Endothelial cell of umbilical vein (primary cell): ENCODE measurements around the gene IRX3. TPM values are rescaled to one million over a fixed set of nuclear protein-coding genes. Genes with fewer than 3 reads are reported as not detected.

Experiments used
- BruUV-seq: library from RNA; stranded (reverse); fragments of 400-500 nt; replicated peaks from 2 replicates; lab custom pipeline; 2021; lab: Mats Ljungman, UMichigan
- CTCF ChIA-PET: fragments of 300-600, 350-600 bp; sonication (Branson Sonifier 250); formaldehyde crosslinking; loops from one replicate; lab custom pipeline; 2021; ENCODE audit warnings: antibody characterized with exemption, inconsistent platforms; lab: Charles Lee
- POLR2A ChIA-PET: fragments of 300-600, 350-600 bp; sonication (Branson Sonifier 250); formaldehyde crosslinking; loops from one replicate; lab custom pipeline; 2021; ENCODE audit warnings: antibody characterized with exemption, inconsistent platforms; lab: Charles Lee
- DNase-seq: peaks from one replicate; pipeline ENCODE4 v3.0.0-alpha.2; 2011; ENCODE audit warnings: low read depth, low spot score
- FAIRE-seq: peaks from 2 replicates; lab custom pipeline; 2011; peaks lifted over from hg19 to GRCh38; lab: Jason Lieb, UNC
- H2AFZ ChIP-seq: 2 replicates; pipeline ENCODE4 v1.6.0; 2012; ENCODE audit warnings: low read depth, low read length, control low read depth, inconsistent platforms
- H3K27ac ChIP-seq: 2 replicates; pipeline ENCODE4 v1.5.1; 2011; ENCODE audit warnings: low read depth, mild to moderate bottlenecking, control low read depth, low read length, moderate library complexity; ENCODE audit not compliant: insufficient read depth
- H3K27me3 ChIP-seq, 2 experiments: 2 replicates each; pipeline versions ENCODE4 v1.6.0 to v1.6.1; 2011; ENCODE audit warnings: low read length in 2 of 2, mixed read lengths in 1 of 2; ENCODE audit not compliant: control insufficient read depth in 2 of 2, insufficient read depth in 2 of 2
- H3K36me3 ChIP-seq, 2 experiments: 2 replicates in 1 of 2; 3 replicates in 1 of 2; pipeline ENCODE4 v1.5.1; 2011; ENCODE audit warnings: low read length in 2 of 2, mild to moderate bottlenecking in 1 of 2, moderate library complexity in 1 of 2; ENCODE audit not compliant: control insufficient read depth in 2 of 2, insufficient read depth in 2 of 2; ENCODE audit errors: extremely low read depth in 1 of 2
- H3K4me1 ChIP-seq: 3 replicates; pipeline ENCODE4 v1.5.1; 2011; ENCODE audit warnings: mild to moderate bottlenecking, low read length; ENCODE audit not compliant: control insufficient read depth, insufficient read depth; ENCODE audit errors: extremely low read depth
- H3K4me2 ChIP-seq: 2 replicates; pipeline ENCODE4 v1.6.1; 2011; ENCODE audit warnings: low read length, control low read depth, mixed read lengths; ENCODE audit not compliant: insufficient read depth
- H3K4me3 ChIP-seq, 3 experiments: fragments of 200-600 bp in 1 of 3; sonication (generic), shearing (Covaris generic) in 1 of 3; replicated peaks in 1 of 3; 2 replicates each; pipeline ENCODE4 v1.5.1; 2011 to 2016; ENCODE audit warnings: control low read depth in 3 of 3, low read length in 3 of 3, mild to moderate bottlenecking in 2 of 3, inconsistent platforms in 1 of 3, low read depth in 1 of 3, moderate library complexity in 1 of 3; ENCODE audit not compliant: insufficient read depth in 1 of 3
- H3K79me2 ChIP-seq: 2 replicates; pipeline ENCODE4 v1.6.0; 2012; ENCODE audit warnings: low read length, inconsistent platforms; ENCODE audit not compliant: control insufficient read depth, insufficient read depth
- H3K9ac ChIP-seq: replicated peaks from 2 replicates; pipeline ENCODE3; 2011; ENCODE audit warnings: low read length, control low read depth; ENCODE audit not compliant: insufficient read depth; ENCODE audit errors: extremely low read depth
- H3K9me1 ChIP-seq: replicated peaks from 3 replicates; pipeline ENCODE4 v1.6.0; 2011; ENCODE audit warnings: mild to moderate bottlenecking, low read length; ENCODE audit not compliant: control insufficient read depth, insufficient read depth; ENCODE audit errors: extremely low read depth
- H3K9me3 ChIP-seq: replicated peaks from 2 replicates; pipeline ENCODE4 v1.5.1; 2012; ENCODE audit warnings: low read length, inconsistent platforms; ENCODE audit not compliant: control insufficient read depth, insufficient read depth
- H4K20me1 ChIP-seq: replicated peaks from 2 replicates; pipeline ENCODE3; 2011; ENCODE audit warnings: mild to moderate bottlenecking, low read length; ENCODE audit not compliant: control insufficient read depth, insufficient read depth; ENCODE audit errors: extremely low read depth
- EZH2 ChIP-seq: IDR thresholded peaks from 2 replicates; pipeline ENCODE4 v1.6.1; 2012; ENCODE audit warnings: borderline replicate concordance, low read depth, mild to moderate bottlenecking, moderate library complexity, low read length, inconsistent platforms; ENCODE audit not compliant: severe bottlenecking
- FOS ChIP-seq: IDR thresholded peaks from 2 replicates; pipeline ENCODE4 v1.6.1; 2011; ENCODE audit warnings: mild to moderate bottlenecking, low read length, moderate library complexity, borderline replicate concordance; ENCODE audit not compliant: insufficient read depth
- GATA2 ChIP-seq: IDR thresholded peaks from 2 replicates; pipeline ENCODE4 v1.7.0; 2011; ENCODE audit warnings: low read depth, mild to moderate bottlenecking, moderate library complexity, mixed read lengths, low read length; ENCODE audit not compliant: insufficient read length, insufficient read depth
- JUN ChIP-seq: IDR thresholded peaks from 2 replicates; pipeline ENCODE4 v1.6.1; 2011; ENCODE audit warnings: borderline replicate concordance, low read depth; ENCODE audit not compliant: insufficient read length, insufficient read depth
- MAX ChIP-seq: IDR thresholded peaks from 2 replicates; pipeline ENCODE4 v1.6.1; 2011; ENCODE audit not compliant: insufficient read depth, insufficient read length
- MYC ChIP-seq: IDR thresholded peaks from one replicate; pipeline ENCODE4 v1.6.1; 2011; ENCODE audit warnings: mild to moderate bottlenecking, low read depth, low read length
- POLR2A ChIP-seq: IDR thresholded peaks from 2 replicates; pipeline ENCODE4 v1.6.1; 2012; ENCODE audit warnings: low read depth, mild to moderate bottlenecking, control low read depth, low read length
- POLR2AphosphoS5 ChIP-seq: IDR thresholded peaks from 2 replicates; pipeline ENCODE4 v1.6.1; 2012; ENCODE audit warnings: low read depth, mild to moderate bottlenecking, control low read depth, low read length, moderate library complexity; ENCODE audit not compliant: insufficient read depth
- dilution Hi-C: fragments of 300-500 bp; cut with MboI; formaldehyde crosslinking; loops from one replicate; pipeline ENCODE4 v1.15.0; 2019; ENCODE audit warnings: low sequenced_read_pairs; ENCODE audit not compliant: extremely low pct_ligation_motif_present
- intact Hi-C: fragments of 100-400 bp; cut with micrococcal nuclease; formaldehyde crosslinking; loops from one replicate; pipeline ENCODE4 v1.10.0; 2022
- polyA plus RNA-seq, 4 experiments: library from polyadenylated mRNA; depleted of rRNA in 3 of 4; stranded (reverse) in 3 of 4; unstranded in 1 of 4; fragments of >200 nt; gene quantifications; 2 replicates each; pipeline versions ENCODE4 v1.2.1 to v1.2.3, GENCODE V29; 2011 to 2012; ENCODE audit warnings: missing spikeins in 1 of 4
- total RNA-seq: library from RNA; stranded (reverse); gene quantifications from 2 replicates; pipeline ENCODE4 v1.2.3, GENCODE V29; 2021
- TF ChIP-seq, protein P1 (sequence below), 2 donors: IDR thresholded peaks; 1 replicate in 1 of 2; 2 replicates in 1 of 2; pipeline ENCODE4 v1.5.1; 2011; ENCODE audit warnings: low read length in 2 of 2, mild to moderate bottlenecking in 2 of 2, moderate library complexity in 2 of 2, control low read depth in 1 of 2, inconsistent platforms in 1 of 2, low read depth in 1 of 2; ENCODE audit not compliant: insufficient read depth in 1 of 2; ENCODE audit errors: extremely low read depth in 1 of 2

The IRX3 gene
- total and polyA plus RNA-seq, 2 donors (not counting 3 experiments of a cell fraction or from before 2014, with no cell fraction given): not detected

- Histone ChIP-seq H3K4me1 (peaks cover 4% of the 10 kb centered on the region), H4K20me1 (no peaks in the 10 kb centered on the region), H3K9me1 (no peaks in the 10 kb centered on the region), H3K9me3 (no peaks in the 10 kb centered on the region), H3K36me3 (no peaks in the 10 kb centered on the region), H3K9ac (no peak overlapping the region), H3K27ac (no peak overlapping the region), H3K4me2 (no peak overlapping the region), H3K27me3 (peaks cover 56 to 57% of the 10 kb centered on the region in 2 experiments), H3K4me3 (no peak overlapping the region), H3K79me2 (no peaks in the 10 kb centered on the region), H2AFZ (no peak overlapping the region)
- CTCF ChIA-PET: interaction anchor here (0.7 to 1.4 kb wide), 2 partner anchors 9 to 11 kb away, joined by 3 to 4 read pairs; no protein-coding TSS in a partner anchor
- BruUV-seq: no TSS peak
- DNase-seq: no peak
- FAIRE-seq: no peak
- TF ChIP-seq EZH2 (no peak), MAX (no peak), GATA2 (no peak), JUN (no peak), MYC (no peak), FOS (no peak), POLR2AphosphoS5 (no peak), POLR2A (no peak)
- TF ChIP-seq, protein P1, sequence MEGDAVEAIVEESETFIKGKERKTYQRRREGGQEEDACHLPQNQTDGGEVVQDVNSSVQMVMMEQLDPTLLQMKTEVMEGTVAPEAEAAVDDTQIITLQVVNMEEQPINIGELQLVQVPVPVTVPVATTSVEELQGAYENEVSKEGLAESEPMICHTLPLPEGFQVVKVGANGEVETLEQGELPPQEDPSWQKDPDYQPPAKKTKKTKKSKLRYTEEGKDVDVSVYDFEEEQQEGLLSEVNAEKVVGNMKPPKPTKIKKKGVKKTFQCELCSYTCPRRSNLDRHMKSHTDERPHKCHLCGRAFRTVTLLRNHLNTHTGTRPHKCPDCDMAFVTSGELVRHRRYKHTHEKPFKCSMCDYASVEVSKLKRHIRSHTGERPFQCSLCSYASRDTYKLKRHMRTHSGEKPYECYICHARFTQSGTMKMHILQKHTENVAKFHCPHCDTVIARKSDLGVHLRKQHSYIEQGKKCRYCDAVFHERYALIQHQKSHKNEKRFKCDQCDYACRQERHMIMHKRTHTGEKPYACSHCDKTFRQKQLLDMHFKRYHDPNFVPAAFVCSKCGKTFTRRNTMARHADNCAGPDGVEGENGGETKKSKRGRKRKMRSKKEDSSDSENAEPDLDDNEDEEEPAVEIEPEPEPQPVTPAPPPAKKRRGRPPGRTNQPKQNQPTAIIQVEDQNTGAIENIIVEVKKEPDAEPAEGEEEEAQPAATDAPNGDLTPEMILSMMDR (IDR thresholded peaks at IDR 0.05; ENCODE audit: extremely low read depth in 1 of 2, insufficient read depth in 1 of 2, low read depth in 1 of 2, low read length in 2 of 2): no peak
- POLR2A ChIA-PET: no interaction called here
- intact Hi-C loops: no loop called here
- dilution Hi-C loops: no loop called here
These were observed 5.3 kb upstream of the IRX3 start for GRCh38 chr16:54291656-54292487.
